ENCODE results near the gene GPR39.

DNA sequence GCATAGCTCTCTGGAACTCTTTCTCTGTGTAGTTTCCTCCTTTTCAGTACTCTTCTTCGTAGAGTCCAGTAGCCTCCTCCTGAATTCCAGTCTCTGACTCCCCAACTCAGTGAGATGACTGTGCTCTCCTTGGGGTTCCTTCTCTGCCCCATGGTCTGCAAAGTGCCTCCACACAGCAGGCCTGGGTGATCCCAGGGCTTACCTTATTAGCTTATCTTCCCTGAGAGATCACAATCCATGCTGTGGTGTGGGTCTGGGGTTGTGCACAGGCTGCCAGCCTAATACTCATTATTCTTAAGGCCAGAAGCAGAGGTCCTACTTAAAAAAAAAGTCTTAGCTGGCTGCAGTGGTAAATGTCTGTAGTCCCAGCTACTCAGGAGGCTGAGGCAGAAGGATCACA lies 4.6 kb upstream of the GPR39 start:
- no peak for TF ChIP-seq CTCF (IDR thresholded peaks at IDR 0.05; ENCODE audit: extremely low read depth in 1 of 2, insufficient read depth in 1 of 2, low read depth in 1 of 2, low read length in 2 of 2)
- no peak for TF ChIP-seq POLR2A (IDR thresholded peaks at IDR 0.05; ENCODE audit: low read depth, low read length)
- TF ChIP-seq POLR2AphosphoS5 (IDR thresholded peaks at IDR 0.05; ENCODE audit: insufficient read depth, low read depth, low read length) = no peak
- no peak for TF ChIP-seq MYC (IDR thresholded peaks at IDR 0.05; ENCODE audit: low read depth, low read length)
- TF ChIP-seq MAX (IDR thresholded peaks at IDR 0.05; ENCODE audit: insufficient read depth, insufficient read length) = no peak
- no peak for TF ChIP-seq JUN (IDR thresholded peaks at IDR 0.05; ENCODE audit: borderline replicate concordance, insufficient read depth, insufficient read length, low read depth)
